Effector CD8-positive, alpha-beta T cell (primary cell): ENCODE data around the gene PRDM15.
A peak's percentile ranks its signal among the peaks of the same experiment; 100 is the strongest.

Experiments used
- DNase-seq: peaks from one replicate; lab custom pipeline; 2025; lab: John Stamatoyannopoulos, UW
- total RNA-seq, 4 experiments: gene quantifications; one replicate each; lab custom pipeline; 2026; lab: John Stamatoyannopoulos, UW

Gene PRDM15, protein sequence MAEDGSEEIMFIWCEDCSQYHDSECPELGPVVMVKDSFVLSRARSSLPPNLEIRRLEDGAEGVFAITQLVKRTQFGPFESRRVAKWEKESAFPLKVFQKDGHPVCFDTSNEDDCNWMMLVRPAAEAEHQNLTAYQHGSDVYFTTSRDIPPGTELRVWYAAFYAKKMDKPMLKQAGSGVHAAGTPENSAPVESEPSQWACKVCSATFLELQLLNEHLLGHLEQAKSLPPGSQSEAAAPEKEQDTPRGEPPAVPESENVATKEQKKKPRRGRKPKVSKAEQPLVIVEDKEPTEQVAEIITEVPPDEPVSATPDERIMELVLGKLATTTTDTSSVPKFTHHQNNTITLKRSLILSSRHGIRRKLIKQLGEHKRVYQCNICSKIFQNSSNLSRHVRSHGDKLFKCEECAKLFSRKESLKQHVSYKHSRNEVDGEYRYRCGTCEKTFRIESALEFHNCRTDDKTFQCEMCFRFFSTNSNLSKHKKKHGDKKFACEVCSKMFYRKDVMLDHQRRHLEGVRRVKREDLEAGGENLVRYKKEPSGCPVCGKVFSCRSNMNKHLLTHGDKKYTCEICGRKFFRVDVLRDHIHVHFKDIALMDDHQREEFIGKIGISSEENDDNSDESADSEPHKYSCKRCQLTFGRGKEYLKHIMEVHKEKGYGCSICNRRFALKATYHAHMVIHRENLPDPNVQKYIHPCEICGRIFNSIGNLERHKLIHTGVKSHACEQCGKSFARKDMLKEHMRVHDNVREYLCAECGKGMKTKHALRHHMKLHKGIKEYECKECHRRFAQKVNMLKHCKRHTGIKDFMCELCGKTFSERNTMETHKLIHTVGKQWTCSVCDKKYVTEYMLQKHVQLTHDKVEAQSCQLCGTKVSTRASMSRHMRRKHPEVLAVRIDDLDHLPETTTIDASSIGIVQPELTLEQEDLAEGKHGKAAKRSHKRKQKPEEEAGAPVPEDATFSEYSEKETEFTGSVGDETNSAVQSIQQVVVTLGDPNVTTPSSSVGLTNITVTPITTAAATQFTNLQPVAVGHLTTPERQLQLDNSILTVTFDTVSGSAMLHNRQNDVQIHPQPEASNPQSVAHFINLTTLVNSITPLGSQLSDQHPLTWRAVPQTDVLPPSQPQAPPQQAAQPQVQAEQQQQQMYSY
- 41.7 to 77.8 (median 57.0) reads per million in 4 experiments for total RNA-seq

DNA sequence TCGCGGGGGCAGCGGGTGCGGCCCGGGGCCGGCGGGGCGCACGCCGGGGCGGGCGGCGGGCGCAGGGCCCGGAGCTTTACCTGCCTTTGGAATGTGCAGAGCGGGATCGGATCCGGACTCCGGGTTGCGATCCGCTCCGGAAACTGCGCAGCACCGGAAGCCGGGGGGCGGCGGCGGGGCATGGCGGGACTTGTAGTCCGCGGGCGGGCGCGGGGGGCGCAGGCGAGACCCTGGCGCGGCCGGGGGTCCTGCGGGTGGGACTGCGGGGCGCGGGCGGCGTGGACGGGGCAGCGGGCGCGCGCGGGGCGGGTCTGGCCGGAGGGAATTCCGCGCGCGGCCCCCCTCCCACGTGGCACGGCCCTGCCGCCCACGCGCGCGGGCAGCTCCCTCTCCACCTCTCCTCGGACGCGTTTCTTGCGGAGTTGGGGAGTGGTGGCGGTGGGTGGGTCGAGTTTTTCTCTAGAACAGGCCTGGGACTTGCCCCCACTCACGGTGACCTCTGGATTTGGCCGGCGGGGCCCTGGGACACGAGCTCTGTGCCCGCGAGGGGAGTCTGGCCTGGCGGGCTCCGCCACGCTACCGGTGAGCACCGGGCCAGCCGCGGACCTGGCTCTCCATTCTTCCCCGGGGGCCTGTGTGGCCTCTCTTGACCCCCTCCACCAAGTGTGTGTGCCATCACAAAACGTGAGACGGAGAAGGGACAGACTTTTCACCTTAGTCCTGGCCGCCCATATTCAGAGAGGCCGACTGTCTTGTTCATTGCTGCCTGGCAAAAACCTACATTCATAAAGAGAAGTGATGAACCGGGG, at the start of gene PRDM15:
Gene PRDM15, minus strand, starts transcription at position 155 of the 809 bp plus-strand sequence. CDS start 18,981 bp downstream, outside the sequence.
- peak; percentile 63 for DNase-seq

DNA sequence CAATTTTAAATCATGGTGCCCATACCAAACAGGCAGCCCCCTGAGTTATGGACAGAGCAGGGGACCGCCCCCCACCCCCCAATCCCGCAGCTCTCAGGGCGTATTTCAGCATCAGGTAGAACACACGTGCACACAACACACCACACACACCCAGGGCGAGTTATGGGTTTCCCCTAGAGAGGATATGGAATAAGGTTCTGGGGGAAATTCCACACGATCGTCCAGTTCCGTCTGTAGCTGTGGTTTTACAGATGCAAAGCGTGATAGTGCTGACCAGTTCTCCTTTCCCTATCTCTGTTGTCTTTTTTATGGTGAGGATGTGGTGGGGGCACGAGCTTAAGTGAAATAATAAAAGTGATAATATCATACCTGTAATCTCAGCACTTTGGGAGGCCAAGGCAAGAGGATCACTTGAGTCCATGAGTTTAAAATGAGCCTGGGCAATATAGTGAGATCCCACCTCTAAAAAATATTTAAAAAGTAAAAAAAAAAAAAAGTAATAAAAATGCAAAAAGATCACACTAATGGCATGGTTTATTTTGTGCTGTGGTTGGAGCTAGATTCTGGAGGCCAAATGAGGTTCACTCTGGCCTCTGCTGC, 49.6 kb upstream of the PRDM15 start:
- no peak for DNase-seq

DNA sequence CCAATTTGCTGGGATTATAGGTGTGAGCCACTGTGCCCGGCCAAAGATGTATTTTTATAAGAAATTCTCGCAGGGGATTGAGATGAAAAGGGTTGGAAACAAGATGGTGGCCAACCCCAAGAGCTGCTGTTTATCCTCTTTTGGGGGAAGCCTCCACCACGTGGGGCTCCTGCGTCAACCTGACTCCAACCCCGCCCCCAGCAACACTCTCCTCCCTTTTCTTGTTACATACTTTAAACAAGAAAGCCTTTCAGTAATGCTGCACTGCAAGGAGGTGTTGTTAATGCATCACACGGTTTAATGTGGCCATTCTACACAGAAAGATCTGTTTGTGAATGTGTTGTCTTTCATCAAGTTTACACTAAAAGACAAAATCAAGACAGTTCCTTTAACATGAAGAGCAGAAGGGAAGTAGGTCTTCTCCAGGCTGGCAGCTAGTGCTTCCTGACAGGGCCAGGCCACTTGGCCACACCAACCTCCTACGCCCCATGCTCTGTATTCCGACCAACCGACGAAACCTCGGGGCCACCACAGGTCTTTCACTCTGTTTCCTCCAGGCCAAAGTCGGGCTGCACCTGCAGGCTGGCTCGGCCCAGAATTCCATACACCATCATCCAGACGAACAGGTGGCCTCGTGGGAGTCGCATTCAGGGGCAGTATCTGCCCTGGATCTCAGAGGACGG, 48.7 kb upstream of the PRDM15 start:
- no peak for DNase-seq

DNA sequence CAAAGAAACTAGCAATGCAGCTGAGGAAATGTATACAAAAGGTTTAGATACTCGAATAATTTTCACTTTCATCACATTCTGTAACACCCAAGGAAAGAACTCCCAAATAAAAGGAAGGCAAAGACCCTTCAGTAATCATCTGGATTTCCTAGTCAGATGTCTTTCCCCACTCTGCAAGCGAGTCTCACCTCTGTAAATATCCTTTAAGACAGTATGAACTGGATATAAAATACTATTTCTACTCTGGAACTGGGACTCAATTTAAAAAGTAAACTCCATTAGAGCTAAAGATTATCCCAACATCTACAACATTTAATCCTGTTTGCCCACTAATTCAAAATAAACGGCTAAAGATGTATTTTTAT, 47.6 kb upstream of the PRDM15 start:
- no peak for DNase-seq

DNA sequence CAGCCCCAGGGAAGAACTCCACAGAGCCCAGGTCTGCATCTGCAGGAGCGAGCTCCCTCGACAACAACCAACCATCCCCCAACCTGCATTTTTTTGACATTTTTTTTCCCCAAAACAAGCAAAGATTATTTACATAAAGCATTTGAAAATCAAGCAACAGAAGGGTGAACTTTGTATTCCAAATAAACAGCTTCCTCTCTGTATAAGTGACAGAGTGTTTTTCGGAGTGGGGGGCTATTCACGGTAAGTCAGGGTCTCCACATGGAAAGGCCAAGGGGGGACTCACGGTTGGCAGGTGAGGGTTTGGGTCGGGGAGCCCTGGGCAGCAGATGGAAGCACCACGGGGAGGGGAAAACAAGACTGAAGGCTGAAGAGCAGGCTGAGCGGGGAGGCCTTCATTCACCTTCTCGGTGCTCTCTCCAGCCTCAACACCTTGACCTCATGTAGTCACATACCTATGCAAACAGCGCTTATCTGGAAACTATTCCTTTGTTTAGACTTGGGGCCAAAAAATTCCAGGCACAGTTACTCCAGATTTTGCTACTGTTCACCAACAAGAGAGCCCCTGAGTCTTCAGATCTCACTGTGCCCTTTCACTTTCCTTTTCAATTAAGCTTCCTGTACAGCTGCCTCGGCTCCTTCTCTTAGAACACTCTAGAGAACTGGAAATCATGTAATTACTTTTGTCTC, 47.1 kb upstream of the PRDM15 start:
- no peak for DNase-seq

DNA sequence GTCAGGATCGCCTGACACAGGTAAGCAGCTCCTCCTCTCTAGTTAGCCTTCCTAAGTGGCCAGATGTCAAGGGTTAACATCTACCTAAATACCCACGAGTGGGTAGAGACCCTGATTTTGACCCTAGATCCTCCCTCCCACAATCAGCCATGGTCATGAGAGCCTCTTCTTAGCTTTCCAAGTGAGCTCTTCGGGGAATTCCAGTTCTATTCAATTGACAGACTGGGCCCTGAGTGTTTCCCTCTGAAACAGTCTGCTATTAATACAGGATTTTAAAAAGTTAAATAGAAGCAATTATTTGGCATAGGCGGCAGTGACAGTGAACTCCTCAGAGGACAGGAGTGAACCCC, 46.6 kb upstream of the PRDM15 start:
- no peak for DNase-seq

DNA sequence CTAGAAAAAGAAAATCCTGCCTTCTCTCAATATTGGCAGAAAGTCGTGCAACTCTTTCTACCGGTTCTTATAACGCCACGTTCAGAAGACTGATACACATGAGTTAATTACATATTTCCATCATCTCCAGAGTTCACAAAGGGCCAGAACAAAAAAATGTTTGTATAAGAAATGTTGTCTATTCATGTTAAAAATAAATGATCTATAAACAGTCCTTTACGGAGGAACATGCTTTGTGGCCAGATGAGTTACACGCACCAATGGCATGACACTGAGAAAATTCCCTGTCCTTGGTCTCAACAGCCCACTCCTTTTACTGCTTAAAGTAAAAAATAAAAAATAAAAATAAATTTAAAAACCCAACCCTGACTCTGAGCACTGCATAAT, 45.2 kb upstream of the PRDM15 start:
- DNase-seq: no peak

DNA sequence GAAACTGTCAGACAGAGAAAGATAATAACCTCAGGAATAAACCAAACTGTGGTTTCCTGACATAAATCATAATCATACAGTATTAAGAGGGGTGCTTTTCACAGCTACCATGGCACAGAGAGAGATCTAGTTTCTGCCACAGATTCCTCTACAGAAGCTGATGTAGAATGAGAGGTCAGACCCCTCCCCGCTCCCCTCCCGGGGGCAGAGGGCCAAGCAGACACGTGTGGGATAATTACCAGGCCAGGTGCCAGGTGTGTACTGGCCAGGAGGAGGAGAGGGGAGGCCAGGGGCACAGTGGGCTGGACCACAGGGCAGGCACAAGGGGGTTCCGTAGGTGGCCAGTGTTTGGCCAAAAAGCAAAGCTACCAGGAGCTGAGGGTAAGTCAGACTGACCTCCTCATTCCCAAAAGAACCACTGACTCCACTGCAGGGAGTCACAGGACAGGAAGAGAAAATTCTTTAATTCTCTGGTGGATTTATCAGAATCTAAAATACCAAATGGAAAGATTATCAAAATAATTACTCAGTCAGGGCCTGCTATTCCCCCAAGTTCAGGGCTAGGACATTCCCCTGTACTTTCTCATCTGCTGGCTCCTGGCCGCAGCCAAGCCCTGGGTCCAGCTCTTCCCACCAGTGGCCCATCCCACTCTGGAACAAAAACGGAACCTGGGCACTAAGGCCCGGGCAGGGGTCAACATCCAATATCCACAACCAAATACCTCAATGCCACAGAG, 44.7 kb upstream of the PRDM15 start:
- DNase-seq: no peak

DNA sequence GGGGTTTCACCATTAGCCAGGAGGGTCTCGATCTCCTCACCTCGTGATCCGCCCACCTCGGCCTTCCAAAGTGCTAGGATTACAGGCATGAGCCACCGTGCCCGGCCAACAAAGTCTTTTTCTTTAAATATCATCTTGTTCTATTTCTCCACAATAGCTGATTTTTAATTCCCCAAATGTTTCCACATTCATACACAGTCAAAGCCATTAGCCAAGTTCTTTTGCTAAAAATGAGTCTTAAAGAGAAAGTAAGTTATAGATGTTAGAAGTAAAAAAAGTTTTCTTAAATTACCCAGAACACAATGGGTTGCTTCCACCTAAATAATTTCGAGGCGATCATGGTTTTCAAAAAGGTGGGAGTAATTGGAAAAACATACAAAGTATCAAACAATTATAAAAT, 44.0 kb upstream of the PRDM15 start:
- no peak for DNase-seq

DNA sequence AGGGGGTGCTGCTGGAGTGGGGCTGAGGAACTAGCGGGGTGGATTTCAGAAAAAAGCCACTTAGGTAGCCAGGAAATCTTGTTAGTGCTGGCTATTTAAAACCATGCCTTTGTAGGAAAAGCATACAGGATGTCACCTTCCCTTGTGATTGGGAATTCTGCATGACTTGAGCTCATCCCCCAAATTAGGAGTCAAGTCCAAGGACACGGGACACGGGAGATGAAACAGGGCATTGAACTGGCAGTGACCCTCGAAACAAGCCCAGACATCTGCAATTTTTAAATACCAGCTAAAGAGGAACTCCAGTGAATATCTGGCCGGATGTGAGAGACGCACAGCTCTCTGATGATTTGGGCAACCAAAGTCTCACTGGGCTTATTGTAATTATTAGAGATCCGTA, 41.9 kb upstream of the PRDM15 start:
- no peak for DNase-seq

DNA sequence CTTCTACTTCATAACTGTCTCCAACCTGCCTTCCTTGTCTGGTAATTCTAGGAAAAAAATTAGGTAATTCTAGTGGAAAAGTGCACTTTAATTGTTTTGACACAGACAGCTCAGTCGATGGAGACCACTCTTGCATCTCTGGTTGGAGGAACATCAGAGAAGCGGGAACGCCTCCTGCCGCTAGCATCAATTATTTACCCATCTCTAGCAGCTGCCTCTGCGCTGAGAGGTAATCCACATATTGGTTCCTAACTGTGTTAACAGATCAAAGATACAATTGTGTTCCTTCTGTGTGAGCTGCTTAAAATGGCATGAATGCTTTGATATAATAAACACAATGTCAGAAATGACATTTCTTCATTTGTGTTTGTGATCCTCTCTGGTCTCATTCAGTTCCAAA, 41.3 kb upstream of the PRDM15 start:
- no peak for DNase-seq

DNA sequence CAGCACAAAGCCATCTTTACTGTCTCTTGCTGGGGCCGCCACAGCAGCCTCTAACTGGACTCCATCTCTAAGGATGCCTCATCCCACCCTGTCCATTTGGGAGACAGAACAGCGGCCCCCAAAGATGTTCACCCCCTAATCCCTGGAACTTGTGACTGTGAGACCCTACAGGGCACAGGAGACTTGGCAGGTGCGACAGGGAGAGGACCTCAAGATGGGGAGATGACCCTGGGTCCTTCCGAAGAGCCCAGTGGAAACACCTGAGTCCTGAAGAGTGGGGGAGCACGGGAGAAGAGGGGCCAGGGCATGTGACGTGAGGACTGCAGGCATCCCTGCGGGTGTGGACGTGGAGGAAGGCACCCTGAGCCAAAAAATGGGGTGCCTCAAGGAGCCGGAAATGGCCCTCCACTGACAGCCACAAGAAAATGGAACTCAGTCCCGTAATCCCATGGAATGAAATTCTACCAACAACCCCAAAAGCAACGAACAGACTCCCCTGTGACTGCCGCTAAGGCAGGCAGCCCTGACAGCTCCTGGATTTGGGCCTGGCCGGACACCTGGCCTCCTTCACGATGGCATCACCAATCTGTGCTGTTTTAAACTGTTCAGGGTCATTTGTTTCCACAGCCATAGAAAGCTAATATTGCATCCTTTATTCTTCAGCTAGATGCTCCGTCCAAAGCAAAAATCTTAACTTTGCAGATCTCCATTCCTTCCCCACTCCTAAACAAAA, 40.7 kb upstream of the PRDM15 start:
- no peak for DNase-seq

DNA sequence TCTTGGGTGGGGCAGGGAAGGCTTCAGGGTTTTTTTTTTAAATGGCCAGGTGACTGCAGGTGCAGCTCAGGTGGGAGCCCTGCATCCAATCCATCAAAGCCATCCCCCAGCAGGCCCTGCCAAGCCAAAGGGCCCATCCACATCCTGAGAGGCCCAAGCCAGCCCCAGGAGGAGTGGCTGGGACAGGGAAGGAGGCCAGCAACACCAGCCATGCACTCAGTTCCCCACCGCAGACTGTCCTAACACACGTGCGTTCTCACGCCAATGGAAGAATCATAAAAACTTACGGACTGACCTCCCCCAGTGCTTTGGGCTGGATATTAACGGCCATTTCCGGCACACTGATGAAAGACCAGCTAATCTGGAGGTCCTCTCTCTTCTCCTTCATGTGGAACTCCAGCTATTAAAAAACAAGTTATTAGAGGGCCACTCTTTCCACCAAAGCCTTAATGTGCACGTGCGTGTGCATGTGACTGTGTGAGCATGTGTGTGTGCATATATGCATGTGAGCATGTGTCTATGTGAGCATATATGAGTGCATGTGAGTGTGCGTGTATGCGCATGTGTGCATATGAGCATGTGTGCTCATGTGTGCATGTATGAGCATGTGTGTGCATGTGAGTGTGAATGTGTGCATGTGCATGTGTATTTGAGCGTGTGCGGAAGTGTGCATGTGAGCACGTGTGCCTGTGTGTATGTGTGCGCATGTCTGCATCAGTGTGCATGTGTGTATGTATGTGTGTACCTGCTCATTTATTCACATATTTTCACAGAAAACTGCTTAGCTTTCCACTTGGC, 39.6 kb upstream of the PRDM15 start:
- no peak for DNase-seq

DNA sequence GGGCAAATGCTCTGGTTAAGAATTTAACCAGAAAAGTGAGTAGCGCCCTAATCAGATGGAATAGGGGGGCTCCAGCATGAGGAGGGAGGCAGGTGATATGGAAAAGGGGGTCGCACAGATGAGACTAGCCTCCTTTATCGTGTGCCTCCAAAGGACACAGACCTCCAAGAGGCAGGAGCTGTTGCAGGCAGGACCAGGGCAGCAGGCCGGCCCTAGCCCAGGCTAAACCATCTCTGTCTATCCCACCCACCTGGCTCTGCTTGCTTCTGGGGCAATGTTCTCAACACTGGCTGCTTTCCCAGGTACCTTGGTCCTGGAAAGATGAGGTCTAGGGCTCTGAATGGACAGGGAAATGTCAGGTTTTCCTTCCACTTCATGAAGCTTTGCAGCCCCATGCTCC, 38.4 kb upstream of the PRDM15 start:
- no peak for DNase-seq

DNA sequence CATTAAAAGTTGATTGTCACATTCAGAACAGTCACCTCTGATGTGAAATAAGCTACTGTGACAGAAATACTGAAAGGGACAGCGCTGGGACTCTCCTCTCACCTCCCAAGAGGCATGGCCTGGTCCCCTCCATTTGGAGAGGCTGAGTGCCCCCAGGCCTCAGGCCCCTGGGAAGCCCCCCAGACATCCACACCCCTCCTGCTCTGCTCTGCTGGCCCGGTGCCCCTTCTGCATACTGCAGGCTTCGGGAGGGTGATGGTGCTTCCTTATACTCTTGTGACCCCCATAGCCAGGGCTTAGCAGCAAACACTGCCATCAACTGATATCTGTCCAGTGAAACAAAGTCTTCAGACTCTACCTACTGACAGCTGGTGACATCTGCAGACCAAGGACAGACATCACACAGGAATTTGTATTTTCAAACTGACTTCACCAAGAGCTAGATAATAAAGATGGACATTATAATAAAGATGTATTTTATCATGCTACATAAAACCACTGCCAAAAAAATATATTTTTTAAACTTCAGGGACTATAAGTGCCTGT, 37.8 kb upstream of the PRDM15 start:
- DNase-seq: no peak

DNA sequence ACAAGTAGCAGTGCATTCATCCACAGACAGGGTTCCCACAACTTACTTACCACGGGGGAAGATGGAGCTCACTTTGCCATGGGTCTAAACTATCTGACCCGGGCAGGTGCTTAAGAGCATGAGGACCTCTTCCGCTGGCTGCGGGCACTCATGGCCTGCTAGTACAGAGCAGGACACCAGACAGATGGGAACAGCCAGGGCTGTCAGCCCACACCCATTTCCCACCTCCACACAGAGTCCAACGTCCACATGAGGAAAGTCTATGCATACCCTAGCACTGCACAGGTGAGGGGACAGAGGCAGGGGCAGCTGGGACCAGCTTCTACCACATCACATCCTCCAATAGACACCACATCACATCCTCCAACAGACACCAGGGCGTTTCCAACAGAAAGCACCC, 35.8 kb upstream of the PRDM15 start:
- DNase-seq: no peak

DNA sequence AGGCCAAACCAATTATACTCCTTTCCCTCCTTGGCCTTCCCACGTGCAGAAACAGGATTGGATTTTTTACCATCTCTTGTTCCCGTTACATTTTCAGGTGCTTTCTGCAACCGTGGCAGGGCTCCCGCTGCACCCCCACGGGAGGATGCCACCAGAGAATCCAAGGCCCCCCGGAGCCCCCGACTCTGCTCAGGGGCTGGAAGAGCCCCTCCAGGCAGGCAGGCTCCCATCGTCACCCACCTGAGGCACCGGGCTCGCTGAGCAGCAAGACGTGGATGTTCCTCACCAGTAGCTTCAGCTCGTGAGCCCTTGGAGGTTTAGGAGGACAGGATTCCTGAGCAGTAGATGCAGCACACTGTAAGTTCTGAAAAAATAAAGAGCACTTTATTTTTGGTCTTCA, 35.2 kb upstream of the PRDM15 start:
- no peak for DNase-seq

DNA sequence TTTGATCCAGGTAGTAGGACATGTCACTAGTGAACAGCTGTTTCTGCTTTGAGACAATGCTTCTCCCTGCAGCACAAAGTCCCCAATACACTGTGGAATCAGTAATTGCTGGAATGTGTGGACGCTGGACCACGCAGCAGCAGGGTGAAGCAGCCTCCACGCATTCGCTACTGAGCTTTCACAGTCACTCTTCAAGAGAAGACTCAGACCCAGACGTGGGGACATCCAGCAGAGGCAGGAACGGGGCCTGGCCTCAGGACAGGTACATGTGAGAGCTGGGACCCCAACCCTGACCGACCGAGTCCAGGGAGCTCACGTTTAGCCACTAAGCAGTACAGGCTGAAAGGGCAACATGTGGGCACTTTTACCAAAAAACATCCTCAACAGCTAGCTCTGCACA, 34.1 kb upstream of the PRDM15 start:
- DNase-seq: no peak
